GM19023 (cell line): ENCODE data around the gene ECI1.
"Not testable (repeated sequence)": the region's sequence is repeated elsewhere in the genome, so short reads cannot be mapped to it uniquely, and the experiment has no call there.

Source experiments
- ATAC-seq: cut with Tn5 transposase; IDR thresholded peaks from one replicate; pipeline ENCODE4 v1.9.1; 2021; ENCODE audit warnings: mild to moderate bottlenecking, moderate library complexity; ENCODE audit not compliant: unreplicated experiment

ECI1 gene

DNA sequence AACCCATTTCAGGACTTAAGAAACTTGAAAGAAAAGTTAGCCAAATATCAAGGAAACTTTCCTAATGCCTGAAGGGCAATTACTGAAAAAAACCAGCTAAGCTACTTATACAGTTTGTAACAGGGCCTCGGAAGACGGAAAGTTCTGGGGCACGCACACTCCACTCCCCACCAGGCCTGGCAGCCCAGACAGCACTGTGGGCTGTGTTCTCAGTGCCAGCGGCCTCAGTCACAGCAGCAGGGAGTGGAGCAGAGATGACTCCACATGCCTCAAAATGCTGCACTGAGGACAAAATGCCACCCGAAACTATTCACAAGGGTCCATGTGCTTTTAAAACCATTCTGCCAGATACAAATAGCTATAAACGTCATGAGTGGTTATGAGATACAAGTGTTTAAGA lies 6.3 kb upstream of the ECI1 start:
- ATAC-seq = no peak

DNA sequence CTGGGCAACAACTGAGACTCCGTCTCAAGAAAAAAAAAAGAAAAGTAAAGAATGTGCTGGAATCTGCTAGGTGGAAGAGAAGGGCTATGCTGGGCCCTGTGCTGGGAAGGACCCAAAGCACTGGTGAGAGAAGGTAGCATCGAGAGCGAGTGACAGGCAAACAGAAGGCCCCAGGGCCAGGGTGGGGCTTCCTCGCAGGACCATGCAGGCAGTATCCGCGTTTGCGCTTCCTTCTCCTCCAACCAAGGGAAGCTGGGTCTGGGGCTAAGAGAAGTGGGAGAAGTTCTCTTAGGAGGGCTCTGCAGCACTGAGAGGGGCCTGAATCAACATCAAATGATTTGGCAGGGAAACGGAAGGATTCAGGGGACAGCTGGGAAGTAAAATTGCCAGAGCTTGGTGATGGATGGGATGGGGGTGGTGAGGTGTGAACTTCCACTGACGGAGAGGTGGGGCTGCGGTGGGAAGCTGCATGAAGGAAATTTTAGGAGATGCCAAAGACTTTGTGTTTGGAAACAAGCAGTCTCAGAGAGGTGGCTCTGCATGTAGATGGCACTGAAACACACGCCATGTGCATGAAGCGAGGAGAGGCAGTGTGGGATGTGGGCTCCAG lies 5.2 kb upstream of the ECI1 start:
- no peak for ATAC-seq

DNA sequence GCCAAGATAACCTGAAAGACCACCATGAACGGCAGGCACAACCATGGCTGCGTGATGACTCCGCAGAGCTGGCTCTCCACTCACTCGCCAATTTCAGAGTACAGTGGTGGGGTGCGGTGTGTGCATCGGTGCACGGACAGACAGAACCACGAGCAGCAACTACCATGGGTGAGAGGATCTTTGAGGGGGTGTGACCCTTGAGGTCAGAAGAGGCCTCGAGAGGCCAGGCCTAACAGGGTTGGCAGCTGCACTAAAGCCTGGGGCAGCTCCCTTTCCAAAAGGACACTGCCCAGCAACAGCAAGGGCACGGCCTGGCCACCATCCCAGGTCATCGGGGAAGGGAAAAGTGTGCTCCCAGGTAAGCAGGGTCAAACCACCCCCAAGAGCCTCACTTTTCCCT lies 1.9 kb upstream of the ECI1 start:
- ATAC-seq = no peak

DNA sequence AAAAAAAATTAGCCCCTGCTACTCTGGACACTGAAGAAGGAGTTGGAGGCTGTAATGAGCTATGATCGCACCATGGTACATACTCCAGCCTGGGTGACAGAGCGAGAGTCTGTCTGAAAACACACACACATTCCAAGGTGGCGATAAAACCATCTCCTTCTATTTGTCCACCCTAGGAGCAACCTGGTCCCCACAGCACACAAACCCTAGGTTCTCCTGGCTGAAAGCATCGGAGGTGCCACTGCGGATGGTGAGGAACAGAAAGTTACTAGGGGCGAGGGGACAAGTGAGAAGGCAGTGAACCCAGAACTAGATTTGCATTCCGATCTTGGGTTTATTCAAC lies 1.4 kb upstream of the ECI1 start:
- ATAC-seq = no peak

DNA sequence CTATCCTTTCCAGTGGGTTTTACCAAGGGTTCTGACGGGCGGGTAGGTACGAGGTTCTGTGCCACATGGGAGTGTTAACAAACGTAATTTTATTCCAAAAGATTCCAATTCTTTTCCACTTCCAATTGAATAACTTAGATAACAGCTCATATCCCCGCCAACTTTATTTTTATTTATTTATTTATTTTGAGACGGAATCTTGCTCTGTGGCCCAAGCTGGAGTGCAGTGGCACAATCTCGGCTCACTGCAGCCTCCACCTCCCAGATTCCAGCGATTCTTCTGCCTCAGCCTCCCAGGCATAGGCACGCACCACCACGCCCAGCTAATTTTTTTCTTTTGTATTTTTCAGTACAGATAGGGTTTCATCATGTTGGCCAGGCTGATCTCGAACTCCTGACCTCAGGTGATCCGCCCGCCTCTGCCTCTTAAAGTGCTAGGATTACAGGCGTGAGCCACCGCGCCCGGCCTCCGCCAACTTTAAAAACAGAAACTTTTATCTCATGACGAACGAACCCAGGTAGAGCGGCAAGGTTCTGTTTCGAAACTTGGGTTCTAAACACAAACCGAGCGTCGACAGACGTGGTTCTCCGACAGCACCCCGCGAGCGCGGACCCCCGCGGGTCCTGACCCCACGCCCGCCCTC lies 613 bp downstream of the ECI1 start:
- ATAC-seq = peak; percentile 12

DNA sequence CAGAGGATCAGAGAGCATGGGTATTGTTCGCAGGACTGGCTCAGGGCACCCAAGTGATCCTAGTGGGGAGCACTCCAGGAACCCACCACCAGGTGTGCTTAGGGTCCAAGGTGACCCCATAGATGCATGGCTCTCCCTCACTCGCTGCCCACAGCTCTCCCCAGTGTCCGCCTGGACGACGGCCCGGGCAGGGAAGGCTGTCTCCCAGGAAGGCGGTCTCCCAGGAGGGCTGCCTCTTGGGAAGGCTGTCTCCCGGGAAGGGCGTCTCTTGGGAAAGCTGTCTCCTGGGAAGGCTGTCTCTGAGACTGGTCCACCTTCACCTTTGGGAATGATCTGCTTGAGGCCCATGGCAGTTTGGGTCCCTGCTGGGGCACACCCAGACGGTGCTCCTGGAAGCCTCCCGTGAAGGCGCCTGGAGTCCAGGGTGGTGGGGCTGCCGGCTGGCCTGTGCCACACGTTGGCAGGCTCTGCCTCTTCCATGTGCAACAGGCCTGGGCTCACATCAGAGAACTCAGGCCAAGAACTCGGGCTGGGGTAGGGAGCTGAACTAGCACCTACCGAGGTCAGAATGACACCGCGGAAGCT lies 5.0 kb downstream of the ECI1 start:
- ATAC-seq = no peak

DNA sequence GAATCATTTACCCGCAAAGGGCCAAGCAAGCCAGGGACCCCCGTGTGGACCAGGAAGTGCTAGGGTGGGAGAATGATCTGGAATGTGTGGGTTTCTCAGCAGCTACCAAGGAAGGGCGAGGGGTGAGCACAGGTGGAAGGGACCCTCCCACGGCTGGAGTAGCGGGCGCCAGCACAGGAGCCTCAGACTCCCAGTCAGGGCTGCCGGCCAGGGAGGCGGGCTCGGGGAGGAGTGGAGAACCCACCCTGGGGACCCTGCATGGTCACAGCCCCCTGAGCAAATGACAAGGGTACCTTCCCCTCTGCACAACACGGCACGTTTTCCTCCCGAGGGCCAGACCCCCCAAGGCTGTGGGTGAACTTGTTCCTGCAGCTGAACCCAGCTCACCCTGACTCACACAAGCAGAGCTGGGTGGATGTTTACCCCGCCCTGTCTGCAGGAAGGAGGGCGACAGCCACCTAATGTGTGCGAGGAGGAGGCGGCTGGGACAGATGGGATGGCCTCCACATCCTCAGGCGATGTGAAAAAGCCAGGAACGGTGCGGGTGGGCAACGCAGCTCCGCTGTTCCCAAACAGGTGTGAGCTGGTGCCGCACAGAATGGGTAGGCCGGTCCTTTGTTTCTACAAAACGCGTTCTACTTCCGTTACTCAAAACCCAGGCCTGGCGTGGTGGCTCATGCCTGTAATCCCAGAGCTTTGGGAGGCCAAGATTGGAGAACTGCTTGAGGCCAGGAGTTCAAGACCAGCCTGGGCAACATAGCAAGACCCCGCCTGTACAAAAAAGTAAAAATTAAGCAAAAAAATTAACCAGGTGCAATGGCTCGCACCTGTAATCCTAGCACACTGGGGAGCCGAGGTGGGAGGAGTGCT lies 6.2 kb downstream of the ECI1 start:
- no peak for ATAC-seq

DNA sequence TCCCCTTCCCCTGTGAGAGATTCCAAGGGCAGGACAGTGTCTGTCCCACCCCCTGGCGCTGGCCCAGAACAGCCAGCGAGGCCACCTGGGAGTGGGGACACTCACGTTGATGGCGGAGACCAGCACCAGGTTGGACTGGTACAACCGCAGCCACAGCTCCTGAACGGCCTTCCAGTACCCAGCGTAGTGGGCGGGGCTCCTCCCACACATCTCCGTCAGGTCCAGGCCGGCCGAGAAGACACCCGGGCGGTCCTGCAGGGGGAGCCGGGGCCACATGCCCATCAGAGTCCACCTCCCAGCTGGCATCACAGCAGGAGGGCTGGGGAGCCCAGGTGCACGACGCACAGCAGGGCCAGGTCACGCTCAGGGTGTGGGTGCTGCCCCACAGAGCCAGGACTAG lies 7.1 kb downstream of the ECI1 start:
- no peak for ATAC-seq

DNA sequence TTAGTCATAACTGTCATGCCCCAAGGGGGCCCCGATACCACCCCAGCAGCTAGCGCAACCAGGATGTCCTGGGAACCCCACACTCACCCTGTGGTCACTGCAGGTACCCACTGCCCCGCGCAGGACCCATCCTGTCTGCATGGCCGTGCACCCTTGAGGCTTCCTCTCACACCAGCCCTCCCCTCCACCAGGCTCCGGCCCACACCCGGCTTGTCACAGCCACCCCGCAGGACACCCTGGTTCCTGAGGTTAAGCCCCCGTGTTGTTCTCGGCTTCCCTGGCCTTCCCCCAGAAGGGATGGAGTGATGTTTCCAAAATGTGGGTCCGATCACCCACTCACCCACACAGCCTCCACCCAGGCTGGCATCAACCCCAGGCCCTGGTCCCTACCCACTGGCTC lies 7.6 kb downstream of the ECI1 start:
- ATAC-seq = no peak

DNA sequence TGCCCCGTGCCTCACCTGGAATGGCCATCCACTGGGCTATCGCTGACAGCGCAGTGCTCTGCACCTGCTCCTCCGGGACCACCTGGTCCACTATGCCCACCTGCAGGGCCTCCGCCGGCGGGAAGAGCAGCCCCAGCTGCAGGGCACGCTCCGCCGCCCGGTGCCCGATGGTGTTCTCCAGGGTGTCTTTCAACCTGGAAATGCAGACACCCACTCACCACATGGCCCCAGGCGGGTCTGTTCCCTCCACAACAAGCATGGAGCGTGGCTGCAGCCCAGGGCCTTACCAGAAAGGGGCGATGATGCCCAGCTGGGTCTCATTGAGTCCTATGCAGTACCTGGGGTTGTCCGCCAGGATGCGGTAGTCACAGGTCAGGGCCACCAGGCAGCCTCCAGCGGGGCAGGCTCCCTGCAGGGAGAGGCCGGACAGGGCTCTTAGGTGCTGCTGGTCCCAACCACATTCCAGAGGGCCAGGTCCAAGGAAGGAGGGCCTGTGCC lies 8.3 kb downstream of the ECI1 start:
- no peak for ATAC-seq

DNA sequence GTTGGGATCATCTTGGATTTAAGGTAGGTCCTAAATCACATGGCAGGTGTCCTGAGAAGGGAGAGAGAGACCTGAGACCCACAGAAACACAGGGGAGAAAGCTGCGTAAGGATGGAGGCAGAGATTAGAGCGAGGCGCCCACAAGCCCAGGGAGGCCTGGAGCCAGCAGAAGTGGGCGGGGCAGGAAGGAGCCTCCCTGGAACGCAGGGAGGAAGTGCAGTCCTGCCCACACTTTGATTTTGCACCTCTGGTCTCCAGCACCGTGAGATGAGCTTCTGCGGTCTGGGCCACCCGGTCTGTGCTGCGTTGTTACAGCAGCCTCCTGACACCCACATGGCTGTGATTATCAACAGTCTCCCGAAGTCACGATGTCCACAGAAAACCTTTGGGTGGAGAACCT lies 8.8 kb downstream of the ECI1 start:
- ATAC-seq = no peak

DNA sequence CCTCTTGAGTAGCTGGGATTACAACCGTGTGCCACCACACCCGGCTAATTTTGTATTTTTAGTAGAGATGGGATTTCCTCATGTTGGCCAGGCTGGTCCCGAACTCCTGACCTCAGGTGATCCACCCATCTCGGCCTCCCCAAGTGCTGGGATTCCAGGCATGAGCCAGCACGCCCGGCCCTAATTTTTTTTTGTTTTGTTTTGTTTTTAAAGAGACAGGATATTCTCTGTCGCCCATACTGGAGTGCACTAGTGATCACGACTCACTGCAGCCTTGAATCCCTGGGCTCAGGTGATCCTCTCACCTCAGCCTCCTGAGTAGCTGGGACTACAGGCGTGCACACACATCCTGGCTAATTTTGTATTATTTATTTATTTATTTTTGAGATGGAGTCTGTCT lies 11.1 kb downstream of the ECI1 start:
- ATAC-seq = not testable (repeated sequence)

DNA sequence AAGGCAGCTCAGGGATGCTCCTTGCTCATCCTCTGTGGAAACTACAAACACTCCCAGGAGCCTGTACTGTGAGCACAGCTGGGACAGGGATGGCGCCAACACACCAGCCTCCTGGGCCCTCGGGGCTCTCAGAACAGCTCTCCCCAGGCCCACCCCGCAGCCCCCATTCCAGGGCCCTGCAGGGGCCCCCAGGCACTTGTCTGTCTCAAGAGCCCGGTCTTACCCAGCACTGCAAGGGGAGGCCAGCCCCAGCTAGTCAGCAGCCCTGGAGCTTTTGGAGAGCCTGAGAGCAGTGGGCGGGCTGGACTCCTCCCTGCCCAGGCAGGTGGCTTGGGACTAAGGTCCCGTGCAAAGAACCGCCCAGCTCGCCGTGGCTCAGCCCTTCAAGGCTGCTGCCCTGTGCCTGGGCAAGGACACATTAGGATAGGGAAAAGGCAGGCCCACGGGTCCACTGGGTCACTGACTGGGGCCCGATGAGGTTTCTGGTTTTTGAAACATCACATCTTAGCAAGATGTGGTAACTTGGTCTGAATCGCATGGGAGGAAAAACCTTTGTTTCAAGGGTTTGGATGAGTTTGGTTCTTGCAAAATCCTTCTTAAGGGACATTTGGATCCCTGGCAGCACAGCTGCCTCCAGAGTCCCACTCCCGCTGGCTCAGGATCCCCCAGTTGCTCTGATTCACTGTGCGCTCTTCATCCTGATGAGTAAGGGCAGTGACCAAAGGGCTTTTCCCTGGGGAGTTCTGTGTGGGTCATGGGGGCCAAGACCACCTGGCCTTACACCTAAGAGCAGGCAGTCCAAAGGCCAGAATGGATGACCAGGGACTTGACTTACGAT lies 12.3 kb downstream of the ECI1 start:
- no peak for ATAC-seq

DNA sequence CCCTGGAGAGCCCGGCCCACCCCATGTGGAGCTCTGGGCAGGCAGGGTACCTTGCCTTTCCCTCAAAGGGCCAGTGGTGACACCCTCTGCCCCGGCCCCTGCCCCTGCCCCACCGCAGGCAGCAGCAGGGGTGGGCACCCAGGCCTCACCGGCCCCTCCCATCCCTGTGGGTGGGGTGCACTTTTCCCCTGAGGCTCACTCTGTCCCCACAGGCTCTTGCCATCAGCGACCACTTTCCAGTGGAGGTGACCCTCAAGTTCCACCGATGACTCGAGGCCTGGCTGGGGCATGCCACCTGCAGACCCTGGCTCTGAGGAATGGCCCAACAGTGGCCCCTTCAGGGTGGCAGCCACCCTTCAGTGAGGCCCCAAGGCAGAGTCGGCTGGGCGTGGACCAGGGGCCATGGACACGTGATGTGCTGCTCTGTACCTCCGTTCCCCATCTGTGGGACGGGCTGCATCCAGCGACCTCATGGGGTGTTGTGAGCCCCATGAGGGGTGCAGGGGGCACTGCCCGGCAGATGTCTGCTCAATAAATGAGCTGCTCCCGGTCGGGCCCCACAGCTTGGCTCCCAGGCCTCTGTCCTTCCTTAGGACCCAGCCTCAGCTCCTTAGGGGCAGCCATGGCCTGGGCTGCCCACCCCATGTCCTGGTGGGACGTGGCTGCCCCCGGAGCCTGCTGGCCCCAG lies 13.1 kb downstream of the ECI1 start:
- no peak for ATAC-seq

DNA sequence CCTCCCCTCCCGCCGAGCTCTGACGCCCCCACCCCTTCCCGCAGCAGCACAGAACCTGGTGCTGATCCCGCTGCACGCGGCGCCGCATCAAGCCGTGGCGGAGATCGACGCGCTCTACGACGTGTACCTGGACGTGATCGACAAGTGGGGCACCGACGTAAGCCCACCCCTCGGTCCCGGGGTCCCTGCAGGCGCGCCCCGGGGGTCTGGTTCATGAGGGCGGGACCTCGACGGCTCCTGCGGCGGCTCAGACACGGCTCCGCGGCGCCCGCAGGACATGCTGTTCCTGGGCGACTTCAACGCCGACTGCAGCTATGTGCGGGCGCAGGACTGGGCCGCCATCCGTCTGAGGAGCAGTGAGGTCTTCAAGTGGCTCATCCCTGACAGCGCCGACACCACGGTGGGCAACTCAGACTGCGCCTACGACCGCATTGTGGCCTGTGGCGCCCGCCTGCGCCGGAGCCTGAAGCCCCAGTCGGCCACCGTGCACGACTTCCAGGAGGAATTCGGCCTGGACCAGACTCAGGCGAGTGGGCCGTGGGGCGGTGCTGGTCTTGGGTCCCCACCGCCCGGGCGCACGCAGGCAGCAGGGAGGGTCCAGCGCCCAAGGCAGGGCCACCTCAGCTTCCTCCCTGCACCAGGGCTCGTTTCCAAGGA lies 13.8 kb downstream of the ECI1 start:
- no peak for ATAC-seq

DNA sequence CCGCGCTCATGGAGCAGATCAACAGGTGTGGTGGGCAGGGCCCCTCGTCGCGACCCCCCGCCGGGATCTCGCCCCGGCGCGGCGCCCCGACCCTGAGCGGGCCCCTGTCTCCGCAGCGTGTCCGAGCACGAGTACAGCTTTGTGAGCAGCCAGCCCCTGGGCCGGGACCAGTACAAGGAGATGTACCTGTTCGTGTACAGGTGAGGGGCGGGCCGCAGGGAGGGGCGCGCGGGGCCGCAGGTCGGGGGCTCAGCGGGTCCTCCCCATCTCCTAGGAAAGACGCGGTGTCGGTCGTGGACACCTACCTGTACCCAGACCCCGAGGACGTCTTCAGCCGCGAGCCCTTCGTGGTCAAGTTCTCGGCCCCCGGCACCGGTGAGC lies 14.3 kb downstream of the ECI1 start:
- no peak for ATAC-seq

DNA sequence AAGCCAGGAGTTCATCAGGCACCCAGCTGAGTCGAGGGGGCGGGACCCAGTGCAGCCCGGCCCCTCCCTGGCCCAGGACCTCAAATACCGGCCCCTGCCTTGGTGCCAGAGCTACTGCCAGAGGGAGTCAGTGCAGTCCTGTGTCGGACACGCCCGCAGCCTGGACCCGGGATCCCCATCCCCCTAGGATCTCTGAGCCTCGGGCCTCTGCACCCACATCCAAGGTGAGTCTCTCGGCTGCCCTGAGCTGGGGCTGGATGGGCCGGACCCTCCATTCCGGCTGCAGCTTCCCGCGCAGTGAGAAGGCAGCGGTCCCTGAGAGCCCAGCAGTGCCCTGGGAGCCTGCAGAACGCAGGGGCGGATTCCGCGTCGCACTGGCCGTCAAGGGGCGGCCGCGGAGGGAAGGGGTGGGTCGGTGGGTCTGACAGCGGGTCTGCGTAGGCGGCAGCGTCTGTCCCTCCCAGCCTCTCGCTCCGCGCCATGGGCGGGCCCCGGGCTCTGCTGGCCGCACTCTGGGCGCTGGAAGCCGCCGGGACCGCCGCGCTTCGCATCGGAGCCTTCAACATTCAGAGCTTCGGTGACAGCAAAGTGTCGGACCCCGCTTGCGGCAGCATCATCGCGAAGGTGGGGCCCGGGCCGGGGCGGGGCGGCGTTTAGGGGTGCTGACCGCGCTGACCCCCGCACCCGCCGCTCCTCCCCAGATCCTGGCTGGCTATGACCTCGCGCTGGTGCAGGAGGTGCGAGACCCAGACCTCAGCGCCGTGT lies 14.9 kb downstream of the ECI1 start, which contains the start of gene DNASE1L2:
Gene DNASE1L2 (plus strand): TSS at position 108 of the 765 bp plus-strand sequence. CDS start 373 bp downstream, at position 481.
- ATAC-seq = no peak

DNA sequence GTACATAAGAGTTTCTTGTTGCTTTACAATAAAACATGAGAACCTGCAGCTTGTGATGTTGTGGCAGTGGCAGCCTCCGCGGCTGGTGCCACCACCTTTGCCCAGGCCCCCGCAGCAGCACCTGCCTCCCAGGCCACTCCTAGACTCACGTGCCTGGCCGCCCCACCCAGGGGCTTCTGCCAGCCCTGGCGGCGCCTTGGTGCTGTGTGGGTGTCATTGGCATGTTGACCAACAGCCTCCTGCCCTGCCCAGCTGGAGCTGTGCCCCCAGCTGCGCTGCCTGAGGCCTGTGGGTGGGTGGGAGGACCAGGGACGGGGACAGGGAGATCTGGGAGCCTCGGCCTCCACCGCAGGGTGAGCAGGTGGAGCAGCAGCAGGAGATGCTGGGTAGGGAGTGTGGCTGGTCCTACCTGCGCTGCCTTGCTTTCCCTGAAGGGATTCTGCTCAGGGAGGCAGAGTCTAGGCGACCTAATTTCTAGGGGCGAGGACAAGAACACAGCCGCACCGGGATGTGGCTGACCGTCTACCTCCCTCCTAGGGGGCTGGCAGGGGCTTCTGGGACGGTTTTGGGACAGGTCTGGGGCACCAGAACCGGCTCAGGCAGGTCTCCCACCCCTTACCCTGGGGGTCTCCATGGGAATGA lies 15.6 kb downstream of the ECI1 start:
- ATAC-seq = no peak
